GM19043 (cell line): ENCODE data around the gene CD8A.

Source experiments
- ATAC-seq: cut with Tn5 transposase; IDR thresholded peaks from one replicate; pipeline ENCODE4 v1.9.1; 2021; ENCODE audit warnings: low read depth; ENCODE audit not compliant: unreplicated experiment

CD8A gene

GRCh38 chr2:86781363-86781762, 9.3 kb downstream of the CD8A start:
- no peak for ATAC-seq

- ATAC-seq, result no peak
These were observed 10.7 kb downstream of the CD8A start for GRCh38 chr2:86779971-86780370.

GRCh38 chr2:86778957-86779356, 11.8 kb downstream of the CD8A start:
- ATAC-seq, result no peak

- no peak for ATAC-seq
These were observed 14.2 kb downstream of the CD8A start for GRCh38 chr2:86776532-86776931.

GRCh38 chr2:86775338-86775737, 15.4 kb downstream of the CD8A start:
- no peak for ATAC-seq

GRCh38 chr2:86774862-86775261, 15.9 kb downstream of the CD8A start:
- no peak for ATAC-seq

- ATAC-seq, result no peak
These were observed 18.1 kb downstream of the CD8A start for GRCh38 chr2:86772611-86773010.

GRCh38 chr2:86770816-86771301, 19.9 kb downstream of the CD8A start:
- no peak for ATAC-seq

DNA sequence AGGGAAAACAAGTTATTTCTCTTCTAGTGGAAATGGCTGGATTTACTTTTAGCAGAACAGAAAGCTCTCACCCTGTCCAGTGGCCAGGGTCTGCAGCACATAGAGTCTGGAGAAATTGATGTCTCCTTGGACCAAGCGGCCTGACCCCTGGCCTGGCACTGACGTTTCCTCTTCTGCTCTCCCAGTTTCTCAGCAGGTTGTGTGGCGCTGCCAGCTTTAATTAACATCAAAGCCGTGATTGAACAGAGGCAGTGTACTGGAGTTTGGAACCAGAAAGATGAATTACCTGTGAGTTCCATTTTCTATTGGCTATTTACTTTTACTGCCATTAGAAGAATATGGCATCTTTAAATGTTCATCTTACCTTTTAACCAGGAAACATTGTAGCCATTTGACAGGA, 20.9 kb downstream of the CD8A start:
- no peak for ATAC-seq

- ATAC-seq, result no peak
These were observed 22.3 kb downstream of the CD8A start for GRCh38 chr2:86768189-86768949.

DNA sequence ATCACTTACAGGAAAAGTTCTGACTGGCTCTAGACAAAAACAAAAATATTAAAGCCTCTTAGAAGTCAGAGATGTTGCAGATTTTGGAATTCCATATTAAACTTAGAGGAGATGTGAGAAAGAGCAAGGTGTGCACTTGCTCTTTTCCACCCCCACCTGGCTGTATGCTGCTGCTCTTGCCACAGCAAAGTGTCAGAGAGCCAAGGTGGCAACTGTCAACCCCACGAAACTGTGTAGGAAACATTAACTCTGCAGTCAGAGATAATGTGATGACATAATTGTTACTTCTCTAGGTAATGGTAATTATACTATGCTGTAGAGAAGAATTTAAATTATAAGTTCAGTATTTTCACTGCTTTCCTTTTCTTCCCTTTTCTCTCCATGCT, 25.4 kb downstream of the CD8A start:
- no peak for ATAC-seq

- ATAC-seq, result peak; percentile 64
These were observed 25.9 kb downstream of the CD8A start for GRCh38 chr2:86764661-86765309.

DNA sequence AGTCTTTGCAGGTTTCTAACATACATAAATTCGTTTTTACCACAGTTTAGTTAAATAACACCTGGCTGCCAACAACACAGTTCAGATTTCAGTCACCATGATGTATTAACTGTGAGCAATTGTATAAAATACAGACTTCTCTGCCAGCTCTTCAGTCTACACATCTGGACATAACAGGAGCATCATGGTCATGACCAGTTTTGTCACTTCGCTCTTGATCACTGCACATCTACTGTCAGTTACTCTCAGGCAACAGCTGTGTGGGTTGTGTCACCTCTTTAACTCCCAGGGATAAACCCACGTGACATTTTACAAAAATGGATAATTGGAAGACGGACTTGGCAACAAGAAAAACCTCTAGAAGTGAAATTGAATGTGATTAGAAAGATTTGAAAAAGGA, 30.3 kb downstream of the CD8A start:
- ATAC-seq, result no peak

DNA sequence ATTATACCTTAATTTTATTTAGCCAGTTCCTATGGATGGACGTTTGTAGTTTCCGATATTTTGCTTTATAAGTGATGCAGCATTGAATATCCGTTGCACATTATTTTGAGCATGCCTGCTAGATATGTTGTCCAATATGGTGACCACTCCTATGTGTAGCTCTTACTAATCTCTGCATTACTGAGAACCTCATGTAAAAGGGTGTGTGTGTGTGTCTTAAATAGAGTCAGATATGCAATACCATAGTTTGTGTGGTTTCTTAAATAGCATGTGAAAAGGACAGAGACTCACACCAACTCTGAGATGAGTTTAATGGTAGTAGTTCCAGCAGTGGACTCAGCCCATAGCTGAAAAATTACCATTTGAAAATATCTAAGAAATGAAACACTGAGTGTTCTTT, 32.3 kb downstream of the CD8A start:
- ATAC-seq, result no peak

GRCh38 chr2:86753606-86754005, 37.1 kb downstream of the CD8A start:
- no peak for ATAC-seq

GRCh38 chr2:86752934-86753333, 37.8 kb downstream of the CD8A start:
- no peak for ATAC-seq

DNA sequence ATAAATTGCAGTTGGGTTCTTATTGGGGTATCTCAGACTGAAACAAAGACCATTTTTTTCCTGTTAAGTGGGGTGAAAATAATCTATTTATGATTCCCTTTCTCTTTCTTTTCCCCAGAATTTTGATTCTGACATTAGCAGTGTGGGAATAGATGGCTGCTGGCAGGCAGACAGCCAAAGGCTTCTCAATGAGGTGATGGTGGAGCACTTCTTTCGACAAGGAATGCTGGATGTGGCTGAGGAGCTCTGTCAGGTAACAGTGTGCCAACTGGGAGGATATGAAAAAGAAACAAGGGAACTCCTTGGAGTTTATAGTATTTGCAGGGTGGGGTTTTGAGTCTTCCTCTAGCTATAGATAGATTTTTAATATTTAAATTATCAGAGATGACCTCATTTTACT, 38.9 kb downstream of the CD8A start:
- ATAC-seq, result no peak

- ATAC-seq, result no peak
These were observed 40.4 kb downstream of the CD8A start for GRCh38 chr2:86750240-86750839.

- no peak for ATAC-seq
These were observed 42.7 kb downstream of the CD8A start for GRCh38 chr2:86747711-86748639.

GRCh38 chr2:86746939-86747338, 43.8 kb downstream of the CD8A start:
- ATAC-seq, result no peak

DNA sequence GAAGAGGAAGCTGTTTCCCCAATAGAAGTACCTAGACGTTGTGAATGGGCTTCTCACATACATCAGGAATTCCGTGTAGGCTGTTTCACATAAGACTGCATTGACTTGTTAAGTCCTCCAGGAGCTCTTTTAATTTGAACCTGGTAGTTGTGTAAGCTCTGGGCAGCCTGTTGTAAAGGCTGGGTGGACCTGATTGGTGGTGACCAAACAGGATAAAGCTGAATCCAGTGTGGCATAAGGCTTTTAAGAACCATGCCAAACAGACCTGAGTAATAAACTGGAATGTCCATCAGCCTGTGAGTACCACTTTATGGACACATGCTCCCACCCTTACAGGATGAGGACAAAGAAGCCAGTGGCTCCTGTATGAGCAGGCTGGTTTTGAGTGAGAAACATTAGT, 46.6 kb downstream of the CD8A start:
- ATAC-seq, result no peak
